Amniotic epithelial cell (primary cell): ENCODE results near the gene FBRSL1.

Experiments used
- DNase-seq: peaks from one replicate; pipeline ENCODE4 v3.0.0-alpha.2; 2010; ENCODE audit warnings: low read depth

The FBRSL1 gene

DNA sequence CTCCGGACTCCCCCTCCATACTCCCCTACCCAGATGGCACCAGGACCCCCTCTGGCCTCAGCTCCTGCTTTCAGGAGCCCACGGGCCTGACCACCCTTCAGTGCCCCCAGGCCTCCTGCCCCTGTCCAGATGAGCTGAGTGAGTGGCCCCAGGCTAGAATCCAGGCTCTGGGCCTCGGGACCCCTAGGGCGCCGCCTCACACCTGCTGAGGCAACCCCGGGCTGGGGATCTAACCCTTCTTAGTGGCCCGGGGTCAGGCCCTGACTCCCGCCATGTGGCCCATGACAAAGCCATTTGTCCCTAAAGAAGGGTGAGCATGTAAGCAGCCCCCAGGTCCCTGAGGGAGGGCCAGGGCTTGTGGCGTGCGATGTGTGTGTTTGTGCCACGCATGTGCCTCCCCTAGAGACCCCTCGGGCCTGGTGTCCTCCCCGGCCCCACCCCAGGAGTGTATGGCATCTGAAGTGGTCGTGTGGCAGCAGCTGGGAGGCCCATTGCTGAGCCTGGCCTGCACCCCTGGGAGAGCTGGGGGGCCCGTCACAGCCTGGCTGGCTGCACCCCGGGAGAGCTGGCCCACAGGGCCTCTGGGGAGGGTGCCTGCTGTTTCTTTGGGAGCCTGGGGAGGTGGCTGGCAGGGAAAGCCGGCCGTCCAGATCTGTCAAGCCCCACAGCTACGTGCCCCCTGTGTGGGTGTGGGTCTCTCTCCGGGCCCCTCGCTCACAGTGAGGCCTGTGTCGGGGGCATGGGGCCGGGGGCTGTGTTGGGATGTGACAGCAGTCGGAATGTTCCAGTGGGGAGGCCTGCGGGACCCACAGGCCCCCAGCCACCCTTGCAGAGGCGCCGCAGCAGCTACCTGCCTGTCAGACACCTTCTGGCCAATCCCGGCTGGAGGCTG, 7.8 kb downstream of the FBRSL1 start:
- DNase-seq, result no peak

DNA sequence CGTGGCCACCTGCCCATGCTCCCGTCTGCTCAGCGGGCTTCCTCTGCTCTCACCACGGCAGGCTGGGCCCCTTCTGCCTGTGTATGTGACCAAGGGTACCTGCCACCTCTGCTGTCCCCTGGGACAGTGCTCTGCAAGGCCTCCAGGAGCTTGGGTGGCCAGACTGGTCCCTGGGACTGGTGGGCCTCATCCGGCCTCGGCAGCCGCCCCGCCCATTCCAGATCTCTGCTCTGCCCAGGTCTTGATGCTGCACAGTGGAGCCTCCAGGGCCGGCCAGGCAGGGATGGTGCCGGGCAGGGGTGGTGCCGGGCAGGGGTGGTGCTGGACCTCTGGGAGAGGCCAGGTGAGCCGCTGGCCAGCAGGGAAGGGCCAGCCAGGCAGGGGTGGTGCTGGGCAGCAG, 9.0 kb downstream of the FBRSL1 start:
- DNase-seq, result no peak

DNA sequence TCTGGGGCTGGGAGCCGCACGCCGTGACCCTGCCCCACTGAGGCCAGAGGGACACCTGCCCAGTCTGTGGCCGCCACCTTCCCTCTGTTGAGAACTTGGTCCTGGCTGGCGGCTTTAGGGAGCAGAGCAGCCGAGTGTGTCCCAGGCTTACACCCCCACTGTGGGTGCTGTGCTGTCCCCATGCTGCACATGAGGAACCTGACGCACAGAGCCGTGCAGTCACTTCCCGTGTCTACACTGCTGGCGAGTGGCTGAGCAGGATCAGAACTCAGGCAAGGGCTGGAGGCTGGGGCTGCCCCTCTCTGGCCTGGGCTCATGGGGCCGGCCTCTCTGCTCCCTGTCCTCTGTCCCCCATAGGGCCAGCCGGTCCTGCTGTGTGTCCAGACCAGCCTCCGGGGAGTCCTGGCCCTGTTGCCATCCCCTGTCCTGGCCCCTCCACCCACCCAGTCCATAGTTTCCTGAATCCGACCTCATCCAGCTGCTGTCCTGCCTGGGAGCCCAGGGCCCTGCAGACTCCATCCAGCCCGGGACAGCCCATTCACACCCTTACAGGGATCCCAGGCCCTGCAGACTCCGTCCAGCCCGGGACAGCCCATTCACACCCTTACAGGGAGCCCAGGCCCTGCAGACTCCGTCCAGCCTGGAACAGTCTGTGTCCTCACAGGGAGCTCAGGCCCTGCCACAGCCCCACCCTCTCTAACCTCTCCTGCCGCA, 10.3 kb downstream of the FBRSL1 start:
- no peak for DNase-seq

GRCh38 chr12:132500856-132501180, 10.9 kb downstream of the FBRSL1 start:
- DNase-seq, result no peak

DNA sequence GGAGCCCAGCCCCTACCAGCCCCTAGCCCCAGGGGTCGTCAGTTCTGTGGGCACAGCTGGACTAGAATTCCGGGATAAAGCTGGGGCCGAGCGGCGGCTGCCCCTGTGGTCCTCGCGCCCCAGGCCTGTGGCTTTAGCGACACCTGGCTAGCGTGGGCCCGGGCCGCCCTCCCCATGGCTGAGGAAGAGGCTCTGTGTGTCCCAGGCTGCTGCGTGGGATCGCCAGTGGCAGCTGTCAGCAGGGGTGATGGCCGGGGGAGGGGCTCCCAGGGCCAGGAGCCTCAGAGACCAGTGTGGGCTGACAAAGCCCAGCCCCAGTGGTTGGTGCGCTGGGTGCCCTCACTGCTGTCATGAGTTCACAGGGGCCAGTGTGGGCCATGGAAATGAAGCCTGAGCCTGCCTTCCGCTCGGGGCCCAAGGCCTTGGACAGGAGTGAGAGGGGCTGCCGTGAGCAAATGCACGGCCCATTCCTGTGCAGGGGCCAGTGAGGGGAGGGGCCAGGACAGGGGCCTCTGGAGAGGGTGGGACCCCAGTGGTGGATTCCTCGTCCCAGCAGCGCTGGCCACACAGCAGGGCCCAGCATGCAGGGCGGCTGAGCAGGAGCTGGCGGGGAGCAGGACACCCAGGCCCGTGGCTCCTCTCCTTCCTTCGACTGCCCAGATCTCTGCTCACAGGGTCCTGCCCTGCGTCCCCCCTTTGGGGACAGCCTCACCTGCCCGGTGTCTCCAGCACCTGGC, 11.4 kb downstream of the FBRSL1 start:
- DNase-seq, result no peak

GRCh38 chr12:132502149-132502881, 12.4 kb downstream of the FBRSL1 start:
- DNase-seq, result no peak

DNA sequence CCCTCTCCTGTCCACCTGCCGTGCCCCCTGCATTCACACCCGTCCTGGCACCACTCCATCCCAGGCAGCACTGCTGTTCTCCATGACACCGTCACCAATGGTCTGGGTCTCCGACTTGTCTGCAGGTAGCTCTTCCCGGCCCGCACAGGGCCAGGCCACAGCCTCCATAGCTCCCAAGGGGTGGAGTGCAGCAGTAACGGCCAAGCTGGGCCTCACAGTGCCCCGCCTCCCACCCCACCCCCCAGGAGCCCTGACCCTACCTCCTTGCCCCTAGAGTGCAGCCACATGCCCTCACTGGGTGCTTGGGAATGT, 12.9 kb downstream of the FBRSL1 start:
- no peak for DNase-seq

- no peak for DNase-seq
These were observed 13.8 kb downstream of the FBRSL1 start for GRCh38 chr12:132503618-132504204.

DNA sequence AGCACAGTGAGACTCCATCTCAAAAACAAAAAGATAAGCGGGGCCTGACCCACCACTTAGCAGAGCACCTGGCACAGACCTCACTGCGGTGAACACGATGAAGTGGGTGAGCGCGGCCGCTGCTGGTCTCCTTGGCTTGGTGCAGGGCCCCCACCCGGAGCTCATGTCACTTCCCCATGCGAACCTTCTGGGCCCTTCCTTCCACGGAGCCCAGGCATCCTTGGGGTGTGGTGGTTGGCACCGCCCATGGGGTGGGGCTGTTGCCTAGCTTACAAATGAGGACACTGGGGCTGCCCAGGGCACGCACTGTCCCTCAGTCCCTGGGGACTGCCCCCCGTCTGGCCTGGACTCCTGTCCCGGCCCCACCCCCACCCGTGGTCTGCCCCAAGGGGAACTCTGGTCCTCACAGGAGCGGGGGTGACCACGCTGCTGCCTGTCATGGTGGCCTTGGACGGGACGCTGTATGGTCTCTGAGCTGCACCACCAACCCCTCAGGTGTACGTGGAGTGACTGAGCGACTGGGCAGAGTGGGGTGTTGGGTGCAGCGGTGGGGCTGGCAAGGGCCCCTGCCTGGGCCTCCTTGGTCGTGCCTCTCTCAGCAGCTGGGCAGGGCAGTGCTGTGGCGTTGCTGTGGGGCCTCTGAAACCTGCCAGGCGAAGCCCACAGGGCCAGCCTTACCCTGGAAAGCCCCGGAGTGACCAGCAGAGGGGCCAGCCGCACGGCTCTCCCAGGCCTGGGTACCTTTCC, 15.3 kb downstream of the FBRSL1 start:
- DNase-seq, result no peak

GRCh38 chr12:132505852-132506219, 15.9 kb downstream of the FBRSL1 start:
- DNase-seq, result no peak

GRCh38 chr12:132506328-132507160, 16.6 kb downstream of the FBRSL1 start:
- peak; percentile 65 for DNase-seq

- no peak for DNase-seq
These were observed 17.2 kb downstream of the FBRSL1 start for GRCh38 chr12:132507161-132507538.

- no peak for DNase-seq
These were observed 17.9 kb downstream of the FBRSL1 start for GRCh38 chr12:132507656-132508490.

- DNase-seq, result no peak
These were observed 18.5 kb downstream of the FBRSL1 start for GRCh38 chr12:132508491-132508740.

DNA sequence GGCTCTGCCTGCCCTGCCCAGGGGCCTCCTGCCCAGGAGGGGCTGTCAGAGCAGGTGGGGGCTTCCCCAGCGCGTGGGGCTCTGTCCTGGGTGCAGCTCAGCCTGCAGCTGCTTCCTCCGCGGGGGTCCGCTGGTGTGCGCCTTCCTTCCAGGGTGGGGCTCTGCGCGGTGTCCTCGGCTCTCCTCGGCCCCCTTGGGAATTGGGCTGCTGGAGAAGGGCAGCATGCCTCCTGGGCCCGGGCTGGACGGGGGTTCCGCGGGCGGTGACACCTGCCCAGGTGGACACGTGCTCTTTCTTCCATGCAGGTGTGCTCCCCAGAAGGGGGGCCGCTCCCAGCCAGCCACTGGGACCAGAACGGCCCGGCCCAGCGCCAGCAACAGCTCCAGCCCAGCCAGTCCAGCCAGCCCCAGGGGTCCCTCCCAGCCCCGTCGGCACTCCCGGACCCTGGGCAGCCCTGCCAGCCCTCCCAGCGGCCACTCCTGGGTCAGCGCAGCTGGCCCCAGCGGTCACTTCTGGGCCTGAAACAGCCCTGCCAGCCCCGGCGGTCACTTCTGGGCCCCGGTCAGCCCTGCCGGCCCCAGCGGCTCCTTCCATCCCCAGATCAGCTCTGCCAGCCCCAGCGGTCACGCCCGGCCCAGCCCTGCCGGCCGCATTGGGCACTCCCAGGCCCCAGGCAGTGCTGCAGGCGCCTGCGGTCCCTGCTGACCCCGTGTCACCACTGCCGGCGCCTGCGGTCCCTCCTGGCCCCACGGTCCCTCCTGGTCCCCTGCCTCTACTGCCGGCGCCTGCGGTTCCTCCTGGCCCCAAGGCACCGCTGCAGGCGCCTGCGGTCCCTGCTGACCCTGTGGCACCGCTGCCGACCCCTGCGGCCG, 19.1 kb downstream of the FBRSL1 start:
- DNase-seq, result no peak

DNA sequence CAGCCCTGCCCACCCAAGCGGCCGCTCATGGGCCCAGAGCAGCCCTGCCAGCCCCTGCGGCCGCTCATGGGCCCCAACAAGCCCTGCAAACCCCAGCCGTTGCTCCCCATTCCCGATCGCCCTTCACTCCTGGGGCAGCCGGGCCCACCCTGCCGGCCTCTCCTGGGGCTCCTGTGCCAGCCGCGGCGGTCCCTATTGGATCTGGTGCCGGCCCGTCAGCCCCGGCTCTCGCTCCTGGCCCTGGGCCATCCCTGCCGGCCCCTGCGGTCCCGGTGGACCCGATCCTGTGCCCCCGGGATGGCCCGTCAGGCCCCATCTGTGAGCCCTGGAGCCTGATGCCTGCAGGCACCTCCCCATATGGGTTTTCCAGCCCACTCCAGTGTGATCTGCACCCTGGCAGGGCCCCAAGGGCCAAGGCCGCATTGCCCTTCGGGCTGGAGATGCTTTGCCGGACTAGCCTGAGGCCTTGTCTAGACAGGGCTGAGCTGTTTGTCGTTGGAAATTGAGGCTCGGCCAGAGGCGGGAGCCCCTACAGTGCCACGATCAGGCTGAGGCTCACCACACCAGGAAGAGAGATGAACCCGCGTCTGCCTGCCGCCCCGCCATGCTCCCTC, 20.3 kb downstream of the FBRSL1 start:
- no peak for DNase-seq

DNA sequence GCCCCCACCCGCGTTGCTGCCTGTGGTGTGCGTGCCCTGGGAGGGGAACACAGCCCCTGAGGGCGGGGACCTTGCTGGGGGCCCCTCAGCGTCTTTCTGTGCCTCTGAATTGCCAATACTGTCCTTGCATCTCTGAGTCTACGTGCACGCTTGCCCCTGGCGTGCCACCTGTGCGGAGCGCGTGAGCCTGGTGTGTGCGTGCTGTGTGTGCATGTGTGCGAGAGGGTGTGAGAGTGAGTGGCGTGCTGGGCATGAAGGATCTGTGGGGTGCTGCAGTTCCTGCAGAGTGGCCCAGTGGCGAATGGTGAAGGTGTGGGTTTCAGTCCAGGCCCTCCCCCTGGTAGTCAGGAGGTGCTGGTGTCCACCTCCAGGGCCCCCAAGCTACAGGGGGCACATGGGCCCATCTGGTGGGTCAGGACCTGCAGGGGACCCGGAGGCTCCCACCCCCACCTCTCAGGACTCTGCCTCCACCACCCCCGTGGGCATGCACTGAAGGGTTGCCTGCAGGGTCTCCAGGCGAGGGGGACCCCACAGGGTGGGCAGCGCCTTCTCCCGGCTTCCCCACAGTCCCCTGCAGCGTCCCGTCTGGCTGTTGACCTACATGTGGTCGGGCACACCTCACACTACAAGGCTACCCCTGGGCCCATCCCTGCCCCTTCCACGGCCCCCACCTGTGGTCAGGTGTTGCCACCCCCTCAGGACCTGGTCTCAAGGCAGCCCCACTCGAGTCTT, 21.0 kb downstream of the FBRSL1 start:
- DNase-seq, result no peak
